HG02885 (cell line): ENCODE data around the gene RANBP17.

Experiments
- ATAC-seq: cut with Tn5 transposase; IDR thresholded peaks from one replicate; pipeline ENCODE4 v1.9.1; 2021; ENCODE audit warnings: mild to moderate bottlenecking; ENCODE audit not compliant: unreplicated experiment, poor library complexity

Gene RANBP17

GRCh38 chr5:171207256-171207847 is 345.5 kb downstream of the RANBP17 start:
- ATAC-seq = peak; percentile 47

GRCh38 chr5:171221916-171222315 is 360.1 kb downstream of the RANBP17 start:
- no peak for ATAC-seq

GRCh38 chr5:171223927-171224326 is 362.1 kb downstream of the RANBP17 start:
- no peak for ATAC-seq

- ATAC-seq = no peak
These were observed 364.4 kb downstream of the RANBP17 start for GRCh38 chr5:171226096-171226754.

- ATAC-seq = no peak
These were observed 365.0 kb downstream of the RANBP17 start for GRCh38 chr5:171226864-171227263.

- no peak for ATAC-seq
These were observed 374.8 kb downstream of the RANBP17 start for GRCh38 chr5:171236651-171237050.

- no peak for ATAC-seq
These were observed 380.7 kb downstream of the RANBP17 start for GRCh38 chr5:171242521-171242920.

GRCh38 chr5:171246231-171246630 is 384.4 kb downstream of the RANBP17 start:
- no peak for ATAC-seq

GRCh38 chr5:171249460-171249859 is 387.6 kb downstream of the RANBP17 start:
- no peak for ATAC-seq

- no peak for ATAC-seq
These were observed 388.9 kb downstream of the RANBP17 start for GRCh38 chr5:171250738-171251137.

- no peak for ATAC-seq
These were observed 389.7 kb downstream of the RANBP17 start for GRCh38 chr5:171251519-171251918.

- no peak for ATAC-seq
These were observed 390.9 kb downstream of the RANBP17 start for GRCh38 chr5:171252674-171253073.

- no peak for ATAC-seq
These were observed 397.1 kb downstream of the RANBP17 start for GRCh38 chr5:171258737-171259415.

- ATAC-seq = no peak
These were observed 399.5 kb downstream of the RANBP17 start for GRCh38 chr5:171261361-171261760.

GRCh38 chr5:171261904-171262303 is 400.1 kb downstream of the RANBP17 start:
- ATAC-seq = no peak

- no peak for ATAC-seq
These were observed 401.4 kb downstream of the RANBP17 start for GRCh38 chr5:171263181-171263580.

- ATAC-seq = no peak
These were observed 403.0 kb downstream of the RANBP17 start for GRCh38 chr5:171264843-171265242.

- no peak for ATAC-seq
These were observed 407.1 kb downstream of the RANBP17 start for GRCh38 chr5:171268700-171269620.

- no peak for ATAC-seq
These were observed 407.9 kb downstream of the RANBP17 start for GRCh38 chr5:171269717-171270116.

- ATAC-seq = no peak
These were observed 408.3 kb downstream of the RANBP17 start for GRCh38 chr5:171270136-171270535.

- ATAC-seq = no peak
These were observed 410.0 kb downstream of the RANBP17 start for GRCh38 chr5:171271798-171272197.
